HG02970 (cell line): ENCODE measurements around the gene UBE2G2.

Experiments used
- ATAC-seq: cut with Tn5 transposase; IDR thresholded peaks from one replicate; pipeline ENCODE4 v1.9.1; 2021; ENCODE audit warnings: mild to moderate bottlenecking, moderate library complexity, moderate number of reproducible peaks; ENCODE audit not compliant: unreplicated experiment, low FRiP score

The UBE2G2 gene

DNA sequence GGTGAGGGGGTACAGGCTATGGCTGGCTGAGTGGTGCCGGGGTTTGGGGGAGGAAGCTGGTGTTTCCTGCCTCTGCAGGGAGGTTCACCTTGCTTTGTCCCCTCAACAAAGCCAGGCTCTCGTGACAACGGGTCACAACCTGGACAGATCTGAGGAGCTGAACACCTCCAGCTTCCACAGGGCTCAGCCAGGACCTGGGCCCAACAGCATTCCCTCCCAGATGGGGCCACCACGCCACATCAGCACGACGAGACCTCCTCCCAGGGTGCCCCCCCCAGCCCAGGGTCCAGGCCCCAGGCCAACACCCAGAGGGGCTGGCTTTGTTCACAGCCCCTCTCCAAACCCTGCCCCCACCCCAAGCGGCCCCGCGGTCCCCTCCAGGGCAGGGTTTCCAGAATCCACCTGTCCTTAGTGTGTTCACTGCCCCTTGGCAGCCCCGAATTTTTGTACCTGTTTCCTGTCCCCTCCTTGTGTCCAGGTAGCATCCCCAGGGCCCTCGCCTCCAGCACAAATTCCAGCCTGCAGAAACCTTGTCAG, 34.7 kb downstream of the UBE2G2 start:
- ATAC-seq: no peak

DNA sequence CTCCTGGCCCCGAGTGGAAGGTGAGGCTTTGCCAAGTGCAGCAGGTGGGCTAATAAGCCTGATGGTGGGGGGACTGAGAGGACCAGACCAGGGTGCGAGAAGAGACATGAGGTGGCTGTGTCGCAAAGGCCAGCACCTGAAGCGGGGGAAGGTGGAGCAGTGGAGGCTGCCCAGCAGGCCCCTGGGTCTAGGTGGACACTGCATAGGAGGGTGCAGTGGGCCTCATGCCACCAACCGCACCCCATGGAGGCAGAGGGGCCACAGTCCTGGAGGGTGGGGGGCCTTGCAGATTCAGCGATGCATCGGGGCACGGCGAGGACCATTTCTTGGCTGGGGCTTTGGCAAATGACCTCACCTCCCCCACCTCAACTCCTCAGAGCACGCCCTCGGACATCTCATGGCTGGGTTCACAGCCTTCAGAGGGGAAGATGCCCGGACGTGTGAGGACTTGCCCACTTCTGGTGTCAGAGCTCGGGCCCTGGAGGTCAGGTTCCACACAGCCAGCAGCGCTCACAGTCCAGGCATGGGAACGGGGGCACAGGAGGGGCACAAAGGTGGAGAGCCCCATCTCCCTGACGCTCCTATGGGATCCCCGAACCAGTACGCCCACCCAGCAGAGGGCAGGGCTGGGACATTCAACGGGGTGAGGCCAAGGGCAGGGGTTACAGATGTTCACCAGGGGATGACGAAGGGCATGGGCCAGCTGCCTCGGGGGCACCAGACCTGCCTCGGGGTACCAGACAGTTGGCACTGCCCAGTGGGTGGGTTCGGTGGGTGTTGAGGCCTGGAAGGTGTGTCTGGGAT, 35.4 kb downstream of the UBE2G2 start:
- ATAC-seq: no peak

DNA sequence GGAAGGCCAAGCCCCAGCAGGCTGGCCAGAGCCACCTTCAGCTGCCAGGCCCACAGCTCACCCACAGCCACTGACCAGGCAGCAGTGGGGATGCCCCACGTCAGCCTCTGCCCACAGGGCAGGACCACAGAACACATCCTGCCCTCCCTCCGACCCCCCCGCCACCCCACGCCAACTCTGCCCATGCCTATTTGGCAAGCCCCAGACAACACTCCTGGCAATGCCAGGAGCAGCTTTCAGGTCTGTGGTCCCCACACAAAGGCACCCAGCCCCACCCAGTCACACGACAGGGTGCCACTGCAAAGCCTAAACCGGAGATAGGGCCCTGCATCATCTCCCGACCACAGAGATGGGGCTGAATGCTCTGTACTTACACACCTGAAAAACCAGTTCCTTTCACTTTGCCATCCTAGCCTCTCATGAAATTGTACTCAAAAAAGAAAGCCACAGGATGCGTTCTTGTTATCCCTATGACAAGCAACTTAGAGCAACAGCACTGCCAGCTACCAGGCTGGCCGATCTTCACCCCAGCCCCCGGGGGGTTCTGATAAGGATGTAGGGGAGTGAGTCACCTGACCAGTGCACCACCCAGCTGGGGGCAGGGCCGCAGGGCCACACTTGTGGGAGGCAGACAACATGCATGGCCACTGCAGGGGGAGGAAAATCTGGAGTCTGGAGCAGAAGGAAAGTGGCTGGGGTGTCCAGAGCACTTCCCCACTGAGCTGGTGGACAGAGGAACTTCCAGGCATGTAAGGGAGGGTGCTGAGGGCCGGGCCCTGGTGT, 36.2 kb downstream of the UBE2G2 start:
- no peak for ATAC-seq

DNA sequence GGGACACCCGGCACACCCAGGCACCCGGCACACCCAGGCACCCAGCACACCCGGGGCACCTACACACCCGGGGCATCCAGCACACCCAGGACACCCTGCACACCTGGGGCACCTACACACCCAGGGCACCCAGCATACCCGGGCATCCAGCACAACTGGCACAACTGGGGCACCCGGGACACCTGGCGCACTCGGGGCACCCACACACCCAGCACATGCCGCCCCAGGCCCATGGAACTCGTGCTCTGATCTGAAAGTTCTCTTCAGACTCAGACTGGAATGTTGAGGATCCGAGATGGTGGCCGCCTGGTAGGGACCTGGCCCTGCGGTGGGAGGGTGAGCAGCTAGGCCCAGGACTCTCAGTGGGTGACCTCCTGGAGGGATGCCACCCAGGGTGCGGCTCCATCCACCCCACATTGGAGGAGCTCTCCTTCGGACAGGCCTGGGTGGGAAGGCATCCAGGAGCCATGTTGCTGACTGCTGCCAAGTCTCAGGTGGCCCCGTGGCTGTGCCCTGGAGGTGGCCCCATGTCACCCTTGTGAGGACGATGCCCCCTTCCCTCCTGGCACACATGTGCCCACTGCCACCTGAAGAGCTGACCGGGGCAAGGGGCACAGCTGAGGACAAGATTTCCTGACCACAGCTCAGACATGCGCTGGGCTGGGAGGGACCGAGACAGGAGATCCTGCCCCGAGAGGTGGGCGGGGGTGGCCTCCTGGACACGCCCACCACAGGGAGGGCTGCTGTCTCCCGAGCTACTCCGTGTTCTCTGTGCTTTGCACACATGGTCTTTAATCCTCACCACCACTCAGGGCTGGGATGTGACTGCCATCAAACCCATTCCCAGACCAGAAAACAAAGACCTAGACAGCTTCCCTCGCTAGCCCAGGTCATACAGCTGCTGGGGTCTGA, 37.0 kb downstream of the UBE2G2 start:
- ATAC-seq: no peak

DNA sequence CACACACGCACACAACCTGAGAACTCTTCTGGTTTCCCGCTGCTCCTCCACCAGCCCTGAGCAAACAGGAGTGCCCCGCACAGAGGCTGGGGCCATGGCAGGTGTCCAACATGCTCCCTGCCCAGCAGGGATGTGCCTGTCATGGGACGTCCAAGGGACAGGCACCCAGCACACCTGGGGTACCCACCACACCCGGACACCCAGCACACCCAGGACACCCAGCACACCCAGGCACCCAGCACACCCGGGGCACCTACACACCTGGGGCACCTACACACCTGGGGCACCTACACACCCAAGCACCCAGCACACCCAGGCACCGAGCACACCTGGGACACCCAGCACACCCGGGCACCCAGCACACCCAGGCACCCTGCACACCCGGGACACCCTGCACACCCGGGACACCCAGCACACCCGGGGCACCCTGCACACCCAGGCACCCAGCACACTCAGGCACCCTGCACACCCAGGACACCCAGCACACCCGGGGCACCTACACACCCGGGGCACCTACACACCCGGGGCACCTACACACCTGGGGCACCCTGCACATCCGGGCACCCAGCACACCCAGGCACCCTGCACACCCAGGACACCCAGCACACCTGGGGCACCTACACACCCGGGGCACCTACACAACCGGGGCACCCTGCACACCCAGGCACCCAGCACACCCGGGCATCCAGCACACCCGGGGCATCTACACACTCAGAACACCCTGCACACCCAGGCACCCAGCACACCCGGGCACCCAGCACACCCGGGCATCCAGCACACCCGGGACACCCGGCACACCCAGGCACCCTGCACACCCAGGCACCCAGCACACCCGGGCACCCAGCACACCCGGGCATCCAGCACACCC, 37.9 kb downstream of the UBE2G2 start:
- ATAC-seq: no peak

DNA sequence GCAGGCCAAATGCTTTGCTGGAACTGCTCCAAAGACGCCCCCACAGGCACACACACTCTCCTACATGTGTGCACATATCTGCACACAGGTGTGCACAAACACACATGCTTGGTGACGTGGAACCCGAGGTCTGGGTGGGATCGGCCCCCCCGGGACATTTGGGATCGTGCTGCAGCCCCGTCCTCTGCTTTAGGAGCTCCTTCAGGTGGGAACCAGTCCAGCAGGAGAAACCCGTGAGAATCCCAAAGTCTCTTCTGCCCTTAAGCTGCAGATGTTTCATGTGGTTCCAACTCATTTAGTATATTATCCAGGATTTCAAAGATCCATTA, 38.6 kb downstream of the UBE2G2 start:
- no peak for ATAC-seq

DNA sequence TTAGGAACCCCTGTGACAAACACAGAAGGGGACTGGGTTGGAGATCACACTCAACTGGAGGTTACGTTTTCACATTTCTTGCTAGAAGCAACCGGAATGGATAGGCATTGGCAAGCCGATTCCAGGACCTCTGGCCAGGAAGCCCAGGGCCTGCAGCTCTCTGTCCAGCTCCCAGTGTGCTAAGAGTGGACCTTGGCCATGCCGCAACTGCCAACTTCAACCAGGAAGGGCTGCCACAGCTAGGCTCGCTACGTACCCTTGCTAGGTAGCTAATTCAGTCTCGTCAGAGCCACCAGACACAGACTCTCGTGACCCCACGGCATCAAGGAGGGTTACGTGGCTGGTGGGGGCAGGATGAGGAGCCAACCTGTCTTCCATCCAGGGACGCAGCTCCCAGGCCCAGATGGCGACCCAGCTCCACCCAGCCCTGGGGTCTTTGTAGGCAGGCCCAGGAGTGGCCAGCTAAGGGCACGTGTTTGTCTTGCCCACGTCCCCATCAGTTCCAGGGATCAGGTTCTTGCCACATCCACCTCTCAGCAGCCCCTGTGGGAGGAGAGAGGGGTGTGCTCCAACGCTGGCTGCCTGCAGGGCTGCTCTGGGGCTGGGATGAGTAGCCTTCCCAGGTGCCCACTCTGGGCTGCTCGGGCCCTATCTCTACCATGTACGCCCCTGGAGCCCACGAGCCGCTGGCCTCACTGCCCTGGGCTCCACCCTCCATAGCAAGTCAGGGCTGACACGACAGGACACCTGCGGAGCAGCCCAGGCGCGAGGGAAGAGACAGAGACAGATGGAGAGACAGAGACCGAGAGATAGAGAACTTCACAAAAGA, 39.2 kb downstream of the UBE2G2 start:
- no peak for ATAC-seq

DNA sequence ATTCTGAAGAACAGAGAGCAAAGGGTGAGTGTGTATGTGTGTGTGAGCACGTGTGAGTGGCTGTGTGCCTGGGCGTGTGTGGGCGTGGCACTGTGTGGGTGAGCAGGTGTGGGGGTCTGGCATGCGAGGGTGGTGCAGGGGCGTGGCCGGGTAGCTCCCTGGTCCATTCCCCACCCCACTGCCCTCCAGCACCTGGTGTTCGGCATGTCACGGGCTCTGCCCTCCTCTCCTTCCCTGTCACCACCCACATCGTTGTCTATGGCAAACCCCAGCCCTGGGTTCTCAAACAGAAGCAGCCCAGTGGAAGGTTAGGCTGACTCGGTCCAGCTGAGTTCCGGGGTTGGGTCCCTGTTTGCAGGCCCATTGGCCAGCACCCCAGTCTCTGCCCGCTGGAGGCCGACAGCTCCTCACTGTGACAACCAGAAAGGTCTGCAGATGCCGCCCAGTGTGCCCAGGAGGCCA, 39.8 kb downstream of the UBE2G2 start:
- ATAC-seq: no peak

DNA sequence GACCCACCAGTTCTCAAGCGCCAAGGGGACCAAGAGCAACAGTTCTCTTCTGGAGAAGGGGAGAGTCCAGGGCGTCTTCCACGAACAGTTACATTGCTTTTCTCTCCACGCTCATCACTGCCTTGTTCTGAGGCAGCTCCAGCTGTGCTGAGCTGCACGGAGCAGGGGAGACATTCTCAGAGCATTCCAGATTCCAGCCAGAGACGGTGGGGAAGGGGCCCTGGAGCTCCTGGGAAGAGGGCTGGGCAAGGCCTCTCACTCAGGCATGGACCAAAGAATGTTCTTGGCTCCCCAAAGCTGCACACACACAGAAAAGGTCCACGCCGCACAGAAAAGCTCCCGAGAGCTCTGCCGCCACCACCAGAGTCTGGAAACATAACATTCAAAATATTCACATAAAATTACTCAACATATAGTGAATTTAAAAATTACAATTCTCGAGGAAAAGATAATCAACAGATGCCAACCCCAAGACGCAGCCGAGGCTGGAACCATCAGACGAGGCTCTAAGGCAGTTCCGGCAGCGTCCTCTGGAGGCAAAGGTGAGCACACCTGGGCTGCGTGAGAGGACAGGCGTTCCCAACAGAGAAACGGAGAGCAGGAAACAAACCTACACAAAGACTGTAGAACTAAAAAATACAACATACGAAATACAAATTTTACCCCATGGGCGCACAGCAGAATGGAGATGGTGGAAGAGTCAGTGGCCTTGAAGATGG, 40.5 kb downstream of the UBE2G2 start:
- no peak for ATAC-seq

DNA sequence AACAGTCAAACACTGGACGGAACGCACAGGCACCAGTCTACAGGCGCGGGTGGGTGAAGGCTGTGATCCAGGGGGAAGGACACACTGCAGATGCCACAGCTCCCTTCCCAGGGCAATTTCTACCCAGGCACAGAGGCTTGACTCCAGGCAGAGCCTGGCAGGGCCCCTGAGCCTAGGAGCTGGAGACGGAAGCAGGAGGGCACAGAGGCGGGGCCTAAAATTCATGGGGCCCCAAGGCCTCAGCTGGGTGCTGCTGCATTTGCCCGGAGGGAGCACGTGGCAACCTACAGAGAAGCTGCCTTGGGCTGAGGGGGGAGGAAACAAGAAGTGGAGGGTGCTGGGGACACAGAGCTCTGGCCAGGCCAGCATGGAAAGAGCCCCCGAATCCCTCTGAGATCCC, 41.2 kb downstream of the UBE2G2 start:
- no peak for ATAC-seq

DNA sequence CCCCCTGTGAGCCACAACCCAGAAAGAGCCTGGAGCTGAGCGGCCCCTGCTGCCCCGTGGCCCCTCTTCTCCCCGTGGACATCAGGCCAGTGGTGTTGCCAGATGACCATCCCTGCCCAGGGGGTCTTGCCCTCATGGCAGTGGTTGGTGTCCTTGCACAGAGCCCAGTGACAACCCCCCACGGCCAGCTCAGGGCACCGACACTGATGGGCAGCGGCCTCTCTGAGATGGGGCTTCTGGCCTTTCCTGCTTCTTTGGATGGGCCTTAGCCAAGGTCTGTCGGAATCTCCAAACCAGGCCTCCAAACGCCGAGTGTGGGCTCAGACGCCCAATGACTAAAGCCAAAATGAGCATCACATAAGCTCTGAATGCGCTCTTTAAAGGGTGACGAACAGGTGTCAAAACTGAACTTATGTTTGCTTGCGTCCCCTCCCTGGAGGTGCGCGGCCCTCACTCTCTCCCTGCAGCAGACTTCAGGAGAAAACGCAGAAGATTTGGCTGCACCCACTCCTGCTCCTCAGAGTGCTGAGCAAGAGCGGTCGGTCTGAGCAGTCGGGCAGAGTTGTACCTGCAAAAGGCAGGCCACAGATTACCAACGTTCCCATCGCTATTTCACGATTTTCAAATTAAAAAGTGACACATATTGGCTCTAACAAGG, 41.9 kb downstream of the UBE2G2 start:
- no peak for ATAC-seq

DNA sequence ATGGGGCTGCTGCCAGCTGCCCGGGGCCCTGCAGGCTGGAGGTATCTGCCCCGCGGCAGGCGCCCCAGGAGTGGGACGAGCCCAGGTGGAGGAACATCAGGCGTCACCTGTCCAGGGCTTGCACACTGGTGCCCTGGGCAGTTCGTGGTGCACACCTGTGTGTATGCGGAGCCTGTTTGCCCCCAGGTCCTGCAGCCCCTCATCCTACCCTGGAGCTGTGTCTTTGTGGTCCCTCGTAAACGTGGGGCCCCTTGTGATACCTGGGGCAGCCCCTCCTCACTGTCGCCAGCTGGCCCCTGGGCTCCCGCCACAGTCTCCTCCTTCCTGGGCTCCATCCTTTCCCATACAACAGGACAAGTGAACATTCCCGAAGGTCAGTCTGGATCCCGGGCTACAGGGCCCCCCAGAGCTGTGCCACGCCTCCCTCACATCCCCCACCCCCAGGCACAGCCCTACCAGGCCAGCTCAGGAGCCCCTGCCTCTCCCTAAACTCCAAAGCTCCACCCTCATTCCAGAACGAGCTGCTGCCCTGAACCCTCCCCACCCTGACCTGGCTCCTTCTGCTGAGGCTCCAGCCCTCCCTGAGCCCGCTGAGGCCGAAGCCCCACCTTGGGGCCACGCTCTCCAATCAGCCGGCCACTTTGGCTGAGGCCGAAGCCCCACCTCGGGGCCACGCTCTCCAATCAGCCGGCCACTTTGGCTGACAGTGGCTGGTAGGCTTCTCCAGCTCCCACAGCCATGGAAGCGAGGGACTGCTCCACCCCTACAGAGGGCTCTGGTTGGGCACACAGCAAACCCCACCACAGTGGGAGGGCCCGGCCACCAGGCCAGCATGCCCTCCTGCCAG, 42.6 kb downstream of the UBE2G2 start:
- ATAC-seq: no peak

DNA sequence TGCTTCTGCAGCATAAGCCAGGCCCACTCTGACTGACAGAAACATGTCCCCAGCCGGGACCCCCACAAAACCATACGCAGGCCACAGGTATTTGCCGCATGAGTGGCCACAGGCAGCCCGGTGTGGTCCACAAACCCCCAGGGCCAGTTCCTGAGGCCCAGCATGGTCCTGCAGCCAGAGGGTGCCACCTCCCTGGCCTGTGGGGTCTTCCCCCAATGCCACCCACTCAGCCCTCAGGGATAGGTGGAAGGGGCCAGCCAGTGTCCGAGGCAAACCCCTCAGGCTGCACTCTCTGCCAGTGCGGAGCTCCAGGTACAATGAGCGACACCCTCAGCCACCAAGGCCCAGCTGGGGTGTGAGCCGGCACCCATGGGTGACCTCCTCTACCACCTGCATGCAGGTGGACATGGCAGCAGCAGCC, 43.5 kb downstream of the UBE2G2 start:
- no peak for ATAC-seq

DNA sequence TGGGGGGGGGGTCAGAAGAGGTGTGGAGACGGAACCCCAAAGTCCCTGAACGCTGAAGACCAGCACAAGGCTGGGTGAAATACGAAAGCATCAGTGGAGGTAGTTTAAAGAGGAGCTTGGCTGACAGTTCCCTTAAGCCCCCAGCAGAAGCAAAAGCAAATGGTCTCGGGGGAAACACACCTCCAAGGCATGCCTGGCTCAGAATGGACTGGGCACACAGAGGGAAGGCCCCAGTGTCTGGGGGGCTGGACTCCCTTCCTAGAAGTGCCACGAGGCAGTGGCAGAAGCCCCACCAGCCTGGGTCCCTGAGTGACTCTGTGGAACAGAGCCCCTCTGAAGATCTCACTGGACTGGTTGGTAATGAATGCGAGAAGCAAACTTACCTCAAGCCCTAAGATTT, 43.9 kb downstream of the UBE2G2 start:
- no peak for ATAC-seq

DNA sequence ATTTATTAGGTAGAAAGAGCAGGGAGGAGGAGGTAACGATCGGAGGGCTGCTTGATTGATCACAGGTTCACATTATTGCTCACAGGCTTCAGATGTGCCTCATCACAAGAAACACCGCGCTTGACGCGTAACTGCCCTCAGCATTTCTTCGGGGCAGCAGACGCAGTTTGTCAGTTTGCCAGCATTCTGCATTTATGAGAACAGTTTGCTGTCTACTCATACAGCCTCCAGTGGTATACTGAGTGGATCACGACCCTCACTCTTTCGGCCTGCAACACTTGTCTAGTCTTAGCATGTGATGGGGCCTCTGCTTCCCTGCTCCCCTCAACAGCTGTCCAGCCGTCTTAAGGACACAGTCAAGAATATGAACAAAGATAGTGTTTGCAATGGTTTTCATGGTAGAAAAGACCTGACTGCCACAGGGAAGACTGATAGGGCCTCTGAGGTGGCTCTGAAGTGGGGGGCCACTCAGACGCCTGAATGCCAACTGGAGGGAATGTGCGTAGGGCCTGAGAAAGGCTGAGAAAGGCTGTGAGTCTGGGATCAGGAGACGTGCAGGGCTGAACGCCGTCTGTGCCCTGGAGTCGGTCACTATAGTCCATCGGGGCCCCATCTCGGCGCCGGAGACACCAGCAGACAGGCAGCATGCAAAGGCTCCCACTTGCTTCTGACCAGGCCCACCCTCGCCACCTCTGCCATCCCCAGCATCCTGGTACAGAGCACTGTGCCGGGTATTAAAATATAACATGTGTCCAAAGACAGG, 45.0 kb downstream of the UBE2G2 start:
- no peak for ATAC-seq

DNA sequence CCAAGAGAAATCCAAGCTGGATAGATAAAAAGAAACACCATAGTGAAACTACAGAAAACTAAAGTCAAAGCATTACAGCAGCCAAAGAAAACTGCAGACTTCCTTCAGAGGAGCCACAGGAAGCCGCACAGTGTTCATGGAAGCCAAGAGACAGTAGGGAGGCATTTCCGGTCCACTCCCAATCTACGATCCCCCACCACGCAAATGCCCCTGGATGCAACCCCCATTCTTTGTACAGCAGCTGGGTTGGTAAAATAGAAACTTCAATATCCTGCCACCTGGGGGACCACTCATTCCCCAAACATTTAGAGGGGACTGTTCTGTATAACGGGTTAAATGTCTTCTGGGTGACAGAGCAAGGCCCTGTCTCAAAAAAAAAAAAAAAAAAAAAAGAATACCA, 46.4 kb downstream of the UBE2G2 start:
- ATAC-seq: no peak
